HG03354 (cell line): ENCODE data around the gene YWHAG.

Experiments used
- ATAC-seq: cut with Tn5 transposase; IDR thresholded peaks from one replicate; pipeline ENCODE4 v1.9.1; 2021; ENCODE audit warnings: mild to moderate bottlenecking; ENCODE audit not compliant: unreplicated experiment, poor library complexity, severe bottlenecking

Gene YWHAG

GRCh38 chr7:76282344-76283253 lies 76.2 kb downstream of the YWHAG start:
- no peak for ATAC-seq

DNA sequence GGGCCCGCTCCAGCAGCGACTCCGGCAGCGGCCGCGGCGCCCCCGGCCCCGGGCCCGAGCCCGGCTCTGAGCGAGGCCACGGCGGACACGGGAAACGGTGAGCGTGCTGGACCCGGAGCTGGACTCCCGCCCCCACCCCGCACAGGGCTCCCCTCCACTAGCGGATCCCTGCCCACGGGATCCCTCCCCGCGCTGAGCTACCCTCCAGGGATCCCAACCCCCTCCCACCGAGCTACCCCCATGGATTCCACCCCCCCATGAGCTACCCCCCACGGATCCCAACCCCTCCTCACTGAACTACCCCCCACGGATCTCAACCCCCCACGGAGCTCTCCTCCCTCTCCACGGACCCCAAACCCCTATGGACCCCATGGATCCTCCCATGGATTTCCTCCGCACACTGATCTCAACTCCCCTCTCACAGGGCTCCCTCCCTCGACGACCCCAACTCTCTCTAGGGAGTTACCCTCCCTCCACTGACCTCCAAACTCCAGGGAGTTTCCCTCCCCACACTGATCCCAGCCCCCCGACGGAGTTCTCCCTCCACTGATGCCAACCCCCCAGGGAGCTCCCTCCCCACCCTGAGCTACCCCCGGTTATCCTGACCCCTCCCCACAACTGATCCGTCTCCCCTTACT lies 77.0 kb downstream of the YWHAG start:
- no peak for ATAC-seq

DNA sequence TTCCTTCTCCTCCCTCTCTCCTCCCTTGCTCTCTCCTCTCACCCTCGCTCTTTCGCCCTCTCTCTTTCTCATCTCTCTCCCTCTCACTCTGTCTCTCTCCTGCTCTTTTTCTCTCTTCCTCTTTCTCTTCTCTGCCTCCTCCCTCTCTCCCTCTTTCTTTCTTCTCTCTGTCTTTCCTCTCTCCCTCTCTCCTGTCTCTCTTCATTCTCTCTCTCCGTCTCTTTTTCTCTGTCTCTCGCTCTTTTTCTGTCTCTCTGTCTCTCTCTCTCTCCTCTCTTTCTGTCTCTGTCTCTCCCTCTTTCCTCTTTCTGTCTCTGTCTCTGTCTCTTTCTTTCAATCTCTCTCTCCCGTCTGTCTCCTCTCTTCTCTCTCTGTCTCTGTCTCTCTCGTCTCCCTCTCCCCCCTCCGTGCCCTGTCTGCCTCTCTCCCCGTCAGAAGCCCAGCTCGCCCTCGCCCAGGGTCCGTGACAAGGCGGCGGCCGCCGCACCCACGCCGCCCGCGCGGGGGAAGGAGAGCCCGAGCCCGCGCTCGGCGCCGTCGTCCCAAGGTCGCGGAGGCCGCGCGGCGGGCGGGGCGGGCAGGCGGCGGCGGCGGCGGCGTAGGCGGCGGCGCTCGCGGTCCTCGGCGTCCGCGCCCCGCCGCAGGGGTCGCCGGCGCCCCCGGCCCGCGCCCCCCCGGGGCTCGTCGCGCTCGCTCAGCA lies 77.6 kb downstream of the YWHAG start:
- no peak for ATAC-seq

DNA sequence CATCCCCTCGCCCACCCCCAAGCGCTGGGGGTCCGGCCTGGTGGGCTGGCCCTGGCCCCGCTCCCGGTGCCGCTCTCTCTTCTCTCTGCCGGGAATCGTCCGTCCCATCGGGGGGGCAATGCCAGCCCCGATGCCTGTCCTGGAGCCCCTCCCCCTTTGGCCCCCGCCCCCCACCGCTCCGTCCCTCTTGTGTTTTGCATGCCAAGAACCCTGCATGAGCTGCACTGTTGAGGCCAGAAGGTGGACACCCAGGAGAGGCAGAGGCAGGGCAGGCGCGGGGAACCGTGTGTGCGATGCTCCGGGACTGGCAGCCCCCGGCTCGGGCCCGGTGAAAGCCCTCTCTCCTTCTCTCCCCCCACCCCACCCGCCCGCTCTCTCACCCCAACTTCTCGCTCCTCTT lies 78.4 kb downstream of the YWHAG start:
- no peak for ATAC-seq

DNA sequence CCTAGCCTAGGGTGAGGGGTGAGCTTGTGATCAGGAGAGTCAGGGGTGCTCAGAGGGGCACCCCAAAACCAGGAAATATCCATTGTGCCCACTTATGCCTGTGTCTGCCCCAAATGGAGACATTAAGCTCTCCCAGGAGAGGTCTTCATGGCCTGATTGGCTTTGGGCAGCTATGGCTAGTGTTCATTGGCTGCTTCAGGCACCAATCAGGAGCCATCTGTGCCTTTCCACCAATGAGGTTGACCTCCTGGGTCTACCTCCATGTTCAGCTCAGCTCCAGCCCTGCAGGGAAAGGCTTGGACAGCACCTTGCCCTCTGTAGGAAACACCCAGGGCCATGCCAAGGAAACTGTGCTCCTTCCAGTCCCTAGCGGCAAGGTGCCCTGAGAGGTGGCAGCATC lies 80.3 kb downstream of the YWHAG start:
- no peak for ATAC-seq
